Measurements from ENCODE around the gene PTPRN2.
"Not testable (repeated sequence)": the region's sequence is repeated elsewhere in the genome, so short reads cannot be mapped to it uniquely, and the experiment has no call there.

The PTPRN2 gene

DNA sequence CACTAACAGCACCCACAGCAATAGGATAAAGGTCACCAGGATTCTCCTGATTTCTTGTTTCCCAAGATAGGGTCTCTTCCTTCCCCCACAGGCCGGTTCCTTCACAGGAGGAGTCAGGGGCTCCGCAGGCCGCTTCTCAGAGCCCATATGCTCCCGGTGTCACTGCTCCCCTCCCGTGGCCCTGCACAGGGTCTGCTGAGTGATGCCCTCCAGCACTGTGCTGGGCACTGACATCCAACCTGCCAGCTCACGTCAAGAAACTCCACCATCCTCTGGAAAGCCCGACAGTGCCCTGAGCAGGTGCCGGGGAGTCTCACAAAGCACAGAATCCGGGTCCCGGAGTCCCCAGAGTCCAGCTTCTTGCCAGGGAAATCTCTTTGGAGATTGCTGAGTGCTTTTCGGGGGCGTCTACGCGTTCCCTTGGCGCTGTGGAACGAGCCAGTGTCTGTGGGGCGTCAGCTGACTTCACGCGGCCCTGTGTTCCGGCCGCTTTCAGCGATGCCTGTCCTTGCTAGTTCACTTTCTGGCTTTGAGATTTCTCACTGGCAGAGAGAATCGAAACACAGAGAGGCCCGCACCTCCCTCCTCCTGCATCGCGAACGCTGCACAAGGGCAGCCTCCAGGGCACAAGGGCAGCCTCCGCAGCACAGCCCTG is 683.3 kb downstream of the PTPRN2 start:
- DNase-seq (ENCODE audit: low read depth in 2 of 2), result no peak

DNA sequence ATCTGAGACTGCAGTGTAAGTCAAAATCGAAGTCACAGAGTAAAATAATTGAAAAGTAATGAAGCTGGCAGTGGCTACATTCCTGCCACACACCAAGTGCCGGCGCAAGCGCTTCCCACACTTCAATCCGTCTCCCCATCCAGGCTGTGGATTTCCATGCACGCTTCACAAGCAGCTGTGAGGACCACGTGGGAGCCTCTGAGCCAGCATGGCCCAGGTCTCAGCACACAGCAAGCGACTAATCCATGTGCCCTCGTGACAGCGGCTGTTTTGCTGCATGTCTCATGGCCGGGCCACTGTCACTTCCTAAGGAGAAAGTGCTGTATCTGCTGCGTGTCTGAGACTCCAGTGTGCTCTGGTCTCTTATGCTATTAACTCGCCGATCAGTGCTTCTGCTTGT is 683.9 kb downstream of the PTPRN2 start:
- DNase-seq (ENCODE audit: low read depth in 2 of 2), result no peak

DNA sequence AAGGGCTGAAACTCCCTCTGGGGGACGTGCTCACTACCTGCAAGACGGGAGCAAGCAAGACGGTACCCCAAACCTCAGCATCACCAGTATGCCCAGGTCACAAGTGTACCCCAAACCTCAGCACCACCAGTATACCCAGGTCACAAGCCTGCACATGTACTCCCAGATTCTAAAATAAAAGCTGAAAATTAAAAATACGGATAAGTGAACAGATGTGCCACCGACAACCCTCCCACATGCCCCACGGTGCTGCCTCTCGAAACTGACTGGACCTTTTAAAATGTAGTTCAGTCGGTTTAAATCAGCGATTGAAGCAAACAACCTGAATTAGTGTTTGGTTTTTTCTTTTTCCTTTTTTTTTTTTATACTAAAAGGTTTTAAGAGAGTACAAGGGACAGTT is 684.3 kb downstream of the PTPRN2 start:
- no peak for DNase-seq (ENCODE audit: low read depth in 2 of 2)

DNA sequence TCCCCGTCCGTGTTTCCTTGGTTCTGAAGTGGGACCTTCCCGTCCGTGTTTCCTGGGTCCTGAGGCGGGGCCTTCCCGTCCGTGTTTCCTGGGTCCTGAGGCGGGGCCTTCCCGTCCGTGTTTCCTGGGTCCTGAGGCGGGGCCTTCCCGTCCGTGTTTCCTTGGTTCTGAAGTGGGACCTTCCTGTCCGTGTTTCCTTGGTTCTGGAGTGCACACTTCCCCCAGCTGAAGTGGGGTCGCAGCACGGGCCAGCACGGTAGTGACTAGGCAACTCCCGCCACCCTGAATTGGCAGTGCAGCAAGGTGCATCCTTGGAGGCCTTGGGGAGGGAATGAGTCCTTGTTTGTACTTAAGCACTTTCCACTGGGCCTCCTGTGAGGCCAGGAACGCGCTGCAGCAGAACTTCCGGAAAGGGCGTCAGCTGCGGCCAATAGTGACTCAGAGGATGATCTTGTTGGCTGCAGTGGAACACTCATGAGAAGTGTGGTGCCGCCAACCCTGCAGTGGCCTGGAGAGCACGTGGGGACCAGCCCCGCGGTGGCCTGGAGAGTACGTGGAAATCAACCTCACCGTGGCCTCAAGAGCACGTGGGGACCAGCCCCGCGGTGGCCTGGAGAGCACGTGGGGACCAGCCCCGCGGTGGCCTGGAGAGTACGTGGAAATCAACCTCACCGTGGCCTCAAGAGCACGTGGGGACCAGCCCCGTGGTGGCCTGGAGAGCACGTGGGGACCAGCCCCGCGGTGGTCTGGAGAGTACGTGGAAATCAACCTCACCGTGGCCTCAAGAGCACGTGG is 685.6 kb downstream of the PTPRN2 start:
- not testable (repeated sequence) for DNase-seq (ENCODE audit: low read depth in 2 of 2)

DNA sequence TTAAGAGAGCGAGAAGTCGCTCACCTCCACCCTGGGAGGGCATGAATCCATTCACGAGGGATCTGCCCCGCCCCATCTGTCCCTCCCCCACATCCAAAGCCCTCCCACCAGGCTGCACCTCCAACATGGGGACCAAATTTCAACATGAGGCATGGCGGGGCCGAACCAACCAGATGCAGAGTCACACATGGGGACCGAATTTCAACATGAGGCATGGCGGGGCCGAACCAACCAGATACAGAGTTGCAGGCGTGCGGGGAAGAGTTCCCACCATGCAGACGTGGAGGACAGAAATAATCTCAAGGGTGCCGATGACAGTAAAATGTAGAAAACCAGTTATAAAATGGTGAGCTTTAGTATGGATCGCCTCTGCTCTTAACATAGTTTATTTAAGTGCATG is 686.5 kb downstream of the PTPRN2 start:
- DNase-seq (ENCODE audit: low read depth in 2 of 2), result no peak

DNA sequence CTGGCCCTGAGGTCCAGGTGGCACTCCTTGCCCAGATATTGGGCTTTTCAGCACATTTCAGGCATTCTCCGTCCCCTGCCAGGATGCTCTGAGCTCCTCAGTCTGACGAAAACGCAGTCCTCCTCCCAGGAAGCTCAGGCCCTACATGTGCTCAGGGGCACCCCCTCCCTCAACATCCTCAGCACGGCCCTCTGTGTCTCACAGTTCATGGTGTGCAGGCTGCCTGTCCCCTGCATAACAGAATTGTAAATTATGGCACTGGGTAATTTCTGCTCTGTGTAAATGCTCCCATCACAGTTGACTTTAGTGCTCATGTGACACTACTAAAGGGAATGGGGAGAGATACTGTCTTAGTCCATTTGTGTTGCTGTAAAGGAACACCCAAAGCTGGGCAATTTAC is 687.1 kb downstream of the PTPRN2 start:
- no peak for DNase-seq (ENCODE audit: low read depth in 2 of 2)

DNA sequence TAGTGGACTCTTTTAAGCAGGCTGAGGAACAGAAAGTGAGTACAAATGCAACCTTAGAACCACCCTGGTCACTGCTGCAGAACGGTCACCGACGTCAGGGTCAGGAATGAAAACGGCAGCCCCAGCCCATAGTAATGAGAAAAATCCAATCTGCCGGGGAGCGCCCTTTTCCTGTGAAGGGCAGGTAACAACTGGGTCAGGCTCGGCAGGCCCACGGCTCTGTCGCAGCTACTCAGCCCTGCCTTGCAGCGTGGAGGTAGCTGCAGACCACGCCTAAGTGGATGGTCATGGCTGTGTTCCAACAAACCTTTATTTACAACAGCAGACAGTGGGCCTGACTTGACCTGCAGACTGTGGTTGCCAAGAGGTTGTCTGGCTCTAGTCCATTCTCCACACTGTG is 687.6 kb downstream of the PTPRN2 start:
- DNase-seq (ENCODE audit: low read depth in 2 of 2), result no peak

DNA sequence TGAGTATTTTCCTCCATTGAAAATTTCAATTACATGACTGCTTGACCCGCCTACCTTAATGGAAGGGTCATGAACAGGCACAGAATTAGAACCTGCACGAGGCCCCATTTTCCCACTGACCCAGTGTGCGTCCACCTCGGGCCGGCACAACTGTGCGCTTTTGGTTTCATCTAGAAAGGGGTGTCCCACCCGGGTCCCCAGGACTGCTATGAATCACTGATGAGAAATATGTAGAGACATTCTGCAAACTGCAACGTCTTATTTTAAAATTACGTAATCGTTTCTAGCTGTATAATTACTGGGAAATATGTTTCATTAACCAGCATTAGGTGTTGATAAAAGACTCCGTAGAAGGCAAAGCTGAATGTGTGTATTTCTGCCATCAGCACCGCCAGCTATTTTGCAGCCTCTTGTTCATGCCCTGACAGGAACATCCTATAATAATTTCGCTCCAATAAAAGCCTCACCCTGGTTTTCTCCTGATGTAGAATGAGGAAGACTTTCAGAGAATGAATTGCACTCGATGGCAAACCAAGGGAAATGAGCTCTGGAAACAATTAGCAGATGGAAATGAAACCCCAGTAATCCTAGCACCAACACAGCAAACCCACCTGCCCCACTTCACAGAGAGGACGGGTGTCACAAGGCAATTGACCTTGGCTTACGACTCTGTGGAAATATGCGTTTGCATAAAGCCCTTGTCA is 688.7 kb downstream of the PTPRN2 start:
- DNase-seq (ENCODE audit: low read depth in 2 of 2), result no peak

DNA sequence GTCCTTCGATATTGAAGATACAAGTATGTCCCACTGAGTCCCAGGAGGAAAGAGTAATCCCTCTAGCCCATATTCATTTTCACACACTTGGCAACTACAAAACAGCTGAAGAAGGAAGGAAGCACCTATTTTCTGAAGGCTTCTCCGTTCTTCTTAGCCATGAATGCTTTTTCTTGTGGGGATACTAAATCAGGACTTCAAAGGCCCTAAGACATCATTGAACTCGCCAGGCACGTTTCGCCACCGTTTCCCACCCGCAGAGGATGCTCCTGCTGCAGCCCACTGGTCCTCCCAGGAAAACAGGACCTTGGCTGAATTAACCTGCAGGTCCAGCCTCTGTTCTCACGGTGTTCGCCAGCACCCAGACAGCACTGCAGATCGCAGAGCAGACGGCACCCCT is 689.4 kb downstream of the PTPRN2 start:
- no peak for DNase-seq (ENCODE audit: low read depth in 2 of 2)

DNA sequence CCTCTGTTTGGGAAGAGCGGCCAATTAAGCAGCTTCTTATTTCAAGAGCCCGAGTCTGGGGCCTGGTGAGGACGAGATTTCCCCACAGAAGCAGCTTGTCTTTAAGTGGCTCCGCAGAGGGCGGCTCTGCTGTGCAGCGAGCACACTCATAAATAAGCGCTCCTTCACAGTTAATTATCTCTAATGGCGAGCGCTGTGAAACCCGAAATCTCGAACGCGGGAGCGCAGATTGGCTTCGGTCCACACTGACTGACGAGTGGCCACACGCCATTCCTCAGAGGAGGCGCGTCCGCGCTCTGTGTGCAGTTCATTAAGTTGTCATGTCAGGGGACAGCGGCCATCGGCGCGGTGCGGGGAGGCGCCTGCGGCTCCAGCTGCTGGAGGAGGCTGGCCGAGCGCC is 689.9 kb downstream of the PTPRN2 start:
- DNase-seq (ENCODE audit: low read depth in 2 of 2), result no peak

DNA sequence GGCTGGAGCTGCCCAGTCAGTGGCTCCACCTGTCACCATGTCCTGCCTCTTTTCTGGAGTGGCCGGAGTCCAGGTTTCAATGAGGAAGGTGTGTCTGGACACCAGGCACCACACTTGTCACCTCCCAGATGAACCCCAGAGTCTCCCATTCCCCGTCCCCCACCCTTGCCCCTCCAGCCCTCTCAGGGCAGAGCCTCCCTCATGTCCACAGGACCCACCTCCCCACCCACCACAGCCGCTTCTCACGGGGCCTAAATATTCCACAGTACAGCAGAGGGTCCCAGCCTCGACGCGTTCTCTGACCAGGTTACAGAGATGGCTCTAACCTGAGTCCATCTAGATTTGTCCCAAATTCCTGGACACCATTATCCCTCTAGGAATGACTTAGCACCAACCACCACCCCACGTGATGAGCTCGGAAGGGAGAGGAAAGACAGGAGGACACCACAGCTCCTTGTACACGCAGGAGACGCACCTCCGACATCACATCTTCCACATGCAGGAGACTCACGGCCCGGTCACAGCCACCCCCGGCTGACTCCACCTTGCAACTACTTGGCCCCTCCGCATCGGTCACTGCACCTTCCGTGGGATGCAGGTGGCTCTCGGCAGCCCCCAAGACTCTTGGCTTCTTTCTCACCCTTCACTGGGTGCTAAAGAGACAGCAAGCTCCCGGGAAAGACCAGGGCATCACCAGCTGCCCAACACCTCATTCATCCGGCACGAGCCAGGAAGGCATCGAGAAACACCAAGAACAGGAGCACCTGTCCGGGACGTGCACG is 690.7 kb downstream of the PTPRN2 start:
- DNase-seq (ENCODE audit: low read depth in 2 of 2), result no peak

DNA sequence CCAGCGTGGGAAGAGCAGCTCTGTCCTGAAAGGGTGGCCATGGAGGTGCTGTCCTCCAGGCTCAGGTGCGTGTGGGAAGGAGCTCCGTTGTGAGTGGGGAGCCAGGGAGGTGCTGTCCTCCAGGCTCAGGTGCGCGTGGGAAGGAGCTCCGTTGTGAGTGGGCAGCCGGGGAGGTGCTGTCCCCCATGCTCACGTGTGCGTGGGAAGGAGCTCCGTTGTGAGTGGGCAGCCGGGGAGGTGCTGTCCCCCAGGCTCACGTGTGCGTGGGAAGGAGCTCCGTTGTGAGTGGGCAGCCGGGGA is 691.3 kb downstream of the PTPRN2 start:
- not testable (repeated sequence) for DNase-seq (ENCODE audit: low read depth in 2 of 2)

DNA sequence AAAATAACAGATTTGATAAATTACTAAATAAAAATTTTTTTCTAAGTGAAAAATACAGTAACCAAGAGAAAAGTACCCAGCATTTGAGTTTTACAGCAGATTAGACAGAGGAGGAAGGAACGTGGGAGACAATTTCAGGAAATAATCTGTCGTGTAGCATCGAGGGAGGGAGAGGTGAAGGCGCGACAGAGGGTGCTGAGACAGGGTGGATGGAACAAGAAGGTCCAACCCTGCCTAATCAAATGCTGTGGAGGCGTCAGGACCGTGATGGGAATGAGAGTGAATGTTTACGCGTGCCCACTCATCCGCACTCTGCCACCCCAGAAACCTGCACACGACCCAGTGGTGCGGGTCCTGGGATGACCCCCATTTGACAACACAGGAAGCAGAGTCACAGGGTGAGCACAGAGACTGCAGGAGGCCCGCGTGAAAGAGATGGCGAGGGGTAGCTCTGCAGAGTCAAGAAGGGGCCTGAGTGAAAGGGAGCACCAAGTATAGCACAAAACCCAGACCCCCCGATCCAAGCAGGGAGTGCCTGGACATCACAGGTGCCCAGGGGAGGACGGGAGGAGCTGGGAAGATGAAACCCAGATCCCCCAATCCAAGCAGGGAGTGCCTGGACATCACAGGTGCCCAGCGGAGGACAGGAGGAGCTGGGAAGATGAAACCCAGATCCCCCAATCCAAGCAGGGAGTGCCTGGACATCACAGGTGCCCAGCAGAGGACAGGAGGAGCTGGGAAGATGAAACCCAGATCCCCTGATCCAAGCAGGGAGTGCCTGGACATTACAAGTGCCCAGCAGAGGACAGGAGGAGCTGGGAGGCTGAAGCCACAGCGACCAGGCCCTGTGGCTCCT is 691.9 kb downstream of the PTPRN2 start:
- no peak for DNase-seq (ENCODE audit: low read depth in 2 of 2)

DNA sequence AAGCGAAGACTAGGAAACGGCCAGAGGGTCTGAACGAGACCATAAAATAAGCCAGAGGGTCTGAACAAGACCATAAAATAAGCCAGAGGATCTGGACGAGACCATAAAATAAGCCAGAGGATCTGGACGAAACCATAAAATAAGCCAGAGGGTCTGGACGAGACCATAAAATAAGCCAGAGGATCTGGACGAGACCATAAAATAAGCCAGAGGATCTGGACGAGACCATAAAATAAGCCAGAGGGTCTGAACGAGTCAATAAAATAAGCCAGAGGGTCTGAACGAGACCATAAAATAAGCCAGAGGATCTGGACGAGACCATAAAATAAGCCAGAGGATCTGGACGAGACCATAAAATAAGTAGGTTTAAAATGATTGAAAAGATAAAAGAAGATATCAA is 692.5 kb downstream of the PTPRN2 start:
- DNase-seq (ENCODE audit: low read depth in 2 of 2), result not testable (repeated sequence)

DNA sequence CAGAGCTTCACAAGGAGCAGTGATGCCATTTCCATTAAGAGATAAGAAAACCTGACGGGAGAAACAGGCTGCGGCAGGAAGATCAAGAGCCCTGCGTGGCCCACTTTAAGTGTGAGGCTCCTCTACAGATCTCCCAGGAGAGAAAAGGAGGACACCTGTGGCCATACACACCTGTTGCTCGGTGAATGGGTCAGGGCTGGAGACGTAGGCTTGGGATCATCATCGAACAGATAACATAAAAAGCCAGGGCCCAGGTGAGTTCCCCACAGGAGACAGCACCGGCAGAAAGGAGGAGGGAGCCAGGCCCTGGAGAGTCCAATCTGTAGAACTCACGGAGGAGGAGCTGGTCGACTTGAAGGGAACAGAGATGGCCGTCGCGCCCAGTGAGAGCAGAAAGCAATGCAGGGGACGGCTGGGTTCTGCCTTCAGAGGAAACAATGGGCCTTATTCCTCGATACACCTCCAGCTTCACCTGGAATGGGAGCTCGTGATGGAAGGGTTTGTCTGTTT is 694.0 kb downstream of the PTPRN2 start:
- no peak for DNase-seq (ENCODE audit: low read depth in 2 of 2)

DNA sequence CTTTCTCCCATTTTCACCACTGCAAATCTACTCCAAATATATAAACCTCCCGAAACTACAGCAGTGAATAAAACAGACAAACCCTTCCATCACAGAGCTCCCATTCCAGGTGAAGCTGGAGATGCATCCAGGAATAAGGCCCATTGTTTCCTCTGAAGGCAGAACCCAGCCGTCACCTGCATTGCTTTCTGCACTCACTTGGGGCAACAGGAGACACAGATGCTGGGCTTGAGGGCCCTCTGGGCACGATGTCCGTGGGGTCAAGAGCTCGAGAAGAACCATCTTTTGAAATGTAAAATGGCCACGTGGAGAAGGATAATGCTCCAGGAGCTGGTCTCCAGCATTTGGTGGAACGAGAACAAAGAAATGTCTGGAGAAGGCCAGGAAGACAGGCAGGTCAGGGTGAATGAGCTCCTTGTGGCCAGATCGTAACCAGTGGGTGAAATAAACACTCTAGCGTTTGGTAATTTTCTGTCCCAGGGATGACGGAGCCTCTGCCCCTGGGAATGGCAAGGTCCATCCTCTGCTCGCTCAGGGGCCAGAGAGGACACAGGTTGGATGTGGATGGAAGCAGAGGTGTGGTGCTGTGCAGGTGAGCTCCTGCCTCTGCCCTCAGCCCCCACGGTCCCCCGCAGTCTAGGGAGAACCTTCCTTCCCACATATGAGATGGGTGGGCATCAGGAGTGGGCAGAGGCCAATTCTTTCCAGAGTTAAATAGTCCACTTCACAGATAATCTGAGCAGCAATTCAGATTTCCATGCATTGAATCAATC is 694.7 kb downstream of the PTPRN2 start:
- DNase-seq (ENCODE audit: low read depth in 2 of 2), result no peak

DNA sequence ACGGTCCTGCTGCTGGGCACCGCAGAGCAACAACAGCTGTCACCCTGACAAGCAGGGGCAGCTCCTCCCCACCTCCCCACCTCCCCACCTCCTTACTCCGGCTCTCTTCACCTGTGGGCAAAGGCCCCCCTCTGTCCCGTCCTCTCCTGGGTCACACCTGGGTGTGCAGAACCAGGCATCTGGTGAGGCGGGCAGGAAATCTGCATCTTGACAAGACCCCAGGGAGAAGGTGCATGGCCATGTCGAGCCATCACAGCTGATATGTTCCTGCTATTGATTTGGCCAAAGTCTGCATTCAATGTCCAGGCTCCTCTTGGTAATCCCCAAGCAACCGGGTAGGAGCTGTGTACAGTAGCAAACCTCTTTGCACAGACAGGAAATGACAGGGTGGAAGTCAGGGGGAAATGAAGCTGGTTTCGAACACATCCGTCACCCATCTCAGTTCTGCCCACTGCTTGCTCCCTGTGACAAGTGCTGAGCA is 696.7 kb downstream of the PTPRN2 start:
- DNase-seq (ENCODE audit: low read depth in 2 of 2), result no peak

DNA sequence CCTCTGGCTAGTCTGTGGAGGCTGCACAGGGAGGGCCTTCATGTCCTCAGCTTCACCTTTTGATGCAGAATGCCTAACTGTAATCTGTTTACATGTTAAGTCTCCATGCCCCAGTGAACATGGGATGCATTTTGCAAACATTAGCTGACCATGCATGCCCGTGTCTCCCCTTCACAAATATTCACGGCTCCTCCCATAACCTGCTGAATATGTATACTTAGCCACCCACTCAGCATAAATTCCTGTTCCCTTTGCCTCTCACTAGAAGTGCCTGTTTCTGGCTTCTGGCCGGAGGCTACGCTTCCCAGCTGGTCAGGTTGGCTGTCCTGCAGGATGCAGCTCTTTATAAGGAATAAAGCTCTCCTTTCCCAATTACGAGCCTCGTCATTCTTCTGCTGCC is 698.1 kb downstream of the PTPRN2 start:
- no peak for DNase-seq (ENCODE audit: low read depth in 2 of 2)

DNA sequence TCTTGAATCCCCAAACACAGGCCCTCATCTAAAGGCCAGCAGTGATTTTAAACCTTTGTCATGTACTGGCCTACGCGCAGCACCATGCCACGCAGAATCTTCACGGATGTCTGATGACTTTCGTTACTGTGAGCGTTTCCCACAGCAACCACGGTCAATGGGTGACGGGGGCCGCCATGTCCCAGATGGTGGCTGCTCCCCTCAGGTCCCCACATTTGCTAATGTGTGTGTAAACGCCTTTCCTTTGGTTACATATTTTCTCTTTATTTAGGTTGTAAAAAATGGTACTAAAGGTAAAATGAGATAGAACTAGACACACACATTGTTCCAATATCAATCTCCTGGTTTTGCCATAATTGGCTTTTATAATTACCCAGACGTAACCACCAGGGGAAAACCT is 699.0 kb downstream of the PTPRN2 start:
- no peak for DNase-seq (ENCODE audit: low read depth in 2 of 2)

DNA sequence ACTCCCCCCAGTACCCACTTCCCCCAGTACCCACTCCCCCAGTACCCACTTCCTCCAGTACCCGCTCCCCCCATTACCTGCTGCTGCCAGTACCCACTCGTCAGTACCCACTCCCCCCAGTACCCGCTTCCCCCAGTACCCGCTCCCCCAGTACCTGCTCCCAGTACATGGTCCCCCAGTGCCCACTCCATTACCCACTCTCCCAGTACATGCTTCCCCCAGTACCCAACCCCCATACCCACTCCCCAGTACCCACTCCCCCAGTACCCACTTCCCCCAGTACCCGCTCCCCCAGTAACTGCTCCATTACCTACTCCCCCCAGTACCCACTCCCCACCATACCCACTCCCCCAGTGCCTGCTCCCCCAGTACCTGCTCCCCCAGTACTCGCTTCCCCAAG is 700.2 kb downstream of the PTPRN2 start:
- DNase-seq (ENCODE audit: low read depth in 2 of 2), result no peak

Measured in stimulated activated CD8-positive, alpha-beta memory T cell treated with anti-CD3 and anti-CD28 coated beads, Interleukin-15, amount 100 ng/mL, for 48 hours (primary cell).